HG03442 (cell line): ENCODE results near the gene SGPP2.
A peak's percentile ranks its signal among the peaks of the same experiment; 100 is the strongest.
"Not testable (repeated sequence)": the region's sequence is repeated elsewhere in the genome, so short reads cannot be mapped to it uniquely, and the experiment has no call there.

Experiments used
- ATAC-seq: cut with Tn5 transposase; IDR thresholded peaks from one replicate; pipeline ENCODE4 v1.9.1; 2021; ENCODE audit warnings: mild to moderate bottlenecking, moderate library complexity; ENCODE audit not compliant: unreplicated experiment

SGPP2 gene

DNA sequence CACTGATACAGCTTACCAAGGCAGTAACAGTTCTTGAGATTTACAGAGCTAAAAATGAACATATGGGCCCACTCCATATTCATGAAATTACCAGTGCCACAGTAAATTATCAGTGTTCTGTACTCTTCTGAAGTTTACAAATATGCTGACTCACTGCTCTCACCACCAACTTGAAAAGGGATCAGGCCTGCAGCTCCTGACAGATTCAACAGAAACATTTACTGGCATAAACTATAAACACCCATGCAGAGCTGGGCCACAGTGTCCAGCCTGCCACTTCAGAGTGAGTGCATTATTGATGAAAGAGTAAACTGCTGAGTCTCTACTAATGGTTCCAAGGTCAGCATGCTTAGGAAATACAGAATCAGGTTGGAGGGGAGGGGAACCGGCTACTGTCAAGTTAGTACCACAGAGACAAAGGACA lies 148.4 kb downstream of the SGPP2 start:
- ATAC-seq: no peak

DNA sequence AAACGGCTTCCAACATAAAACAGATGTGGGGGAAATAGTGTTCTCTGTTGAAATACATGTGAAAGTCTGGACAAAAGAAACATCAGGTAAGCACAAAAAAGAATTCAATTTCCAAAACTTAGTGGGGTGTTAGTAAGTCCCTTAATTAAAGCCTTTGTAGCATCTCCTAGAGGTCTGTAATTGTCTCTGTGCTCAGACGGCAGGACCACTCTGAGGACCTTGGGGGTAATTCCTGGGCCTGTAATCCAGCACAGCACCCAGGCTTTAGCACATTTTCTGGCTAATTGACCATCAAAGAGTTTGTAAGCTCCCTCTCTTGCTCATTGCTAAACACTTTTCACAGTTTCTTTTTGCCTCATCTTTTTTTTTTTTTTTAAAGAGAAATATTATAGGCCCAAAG lies 151.3 kb downstream of the SGPP2 start:
- no peak for ATAC-seq

DNA sequence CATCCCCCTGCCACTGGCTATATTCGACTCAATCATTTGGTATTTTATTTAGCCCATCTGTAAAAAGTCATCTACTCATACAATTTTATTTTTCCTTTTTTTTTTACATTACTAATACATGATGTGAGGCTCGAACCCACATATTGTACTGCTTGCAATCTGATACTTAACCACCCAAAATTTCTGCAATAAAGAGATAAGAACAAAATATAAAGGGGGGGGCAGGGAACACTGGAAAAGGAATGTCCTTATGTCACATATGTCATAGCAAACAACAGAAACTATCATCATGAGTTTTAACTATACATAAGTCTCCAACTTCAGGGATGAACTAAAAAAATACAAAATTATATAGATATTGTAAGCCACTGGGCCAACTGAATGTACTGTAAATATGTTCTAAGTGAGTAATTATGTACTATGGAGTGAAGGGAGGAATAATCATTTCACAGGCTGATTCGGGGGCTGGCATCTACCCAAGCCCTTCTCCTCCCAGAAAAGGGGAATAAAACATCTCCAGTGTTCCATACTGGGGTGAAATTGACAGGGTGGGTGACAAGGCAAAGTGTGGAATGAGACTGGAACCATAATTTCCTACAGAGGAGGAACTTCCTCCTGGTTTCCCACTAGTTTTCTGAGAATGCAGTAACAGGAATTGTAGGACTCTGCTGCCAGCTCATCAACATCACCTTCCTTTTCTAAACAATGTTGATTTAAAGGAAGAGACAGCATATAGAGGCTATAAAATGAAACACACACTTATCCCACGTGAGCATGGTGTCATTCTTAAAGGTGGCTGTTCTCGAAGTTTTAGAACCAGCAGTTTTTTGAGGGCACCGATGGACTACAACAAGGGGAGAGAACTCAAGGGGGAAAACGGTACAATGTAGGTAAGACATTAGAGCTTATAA lies 152.1 kb downstream of the SGPP2 start:
- ATAC-seq: no peak

DNA sequence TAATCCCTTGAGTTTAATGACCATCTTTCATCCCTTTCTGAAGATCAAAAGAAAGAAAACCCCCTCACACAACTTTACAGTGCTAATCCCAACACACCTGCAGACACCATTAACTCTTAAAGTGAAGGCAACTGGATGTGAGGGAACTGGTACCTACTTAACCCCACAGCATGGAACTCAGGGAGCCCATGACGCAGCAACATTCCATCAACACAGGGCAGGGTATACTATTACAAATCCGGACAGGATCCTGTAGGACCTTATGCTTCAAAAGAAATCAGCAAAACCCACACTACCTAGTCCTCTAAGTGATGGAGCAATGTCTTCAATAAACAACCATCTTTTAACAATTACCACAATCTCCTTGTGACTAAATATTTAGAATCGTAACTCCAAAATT lies 153.0 kb downstream of the SGPP2 start:
- no peak for ATAC-seq

DNA sequence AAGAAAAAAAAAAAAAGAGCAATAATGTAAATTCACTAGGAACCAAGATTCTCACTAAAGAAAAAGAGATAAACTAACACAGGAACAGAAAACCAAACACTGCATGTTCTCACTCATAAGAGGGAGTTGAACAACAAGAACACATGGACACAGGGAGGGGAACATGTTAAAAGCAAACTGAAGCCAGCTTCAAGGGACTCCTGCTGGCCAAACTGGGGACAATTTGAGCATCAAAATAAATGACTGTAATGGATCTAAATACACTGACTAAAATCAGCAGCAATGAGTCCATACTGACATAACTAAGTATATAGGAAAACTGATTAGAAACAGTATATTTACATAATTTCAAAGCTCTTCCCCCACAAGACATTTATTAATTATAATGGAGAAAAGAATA lies 158.6 kb downstream of the SGPP2 start:
- peak; percentile 47 for ATAC-seq

DNA sequence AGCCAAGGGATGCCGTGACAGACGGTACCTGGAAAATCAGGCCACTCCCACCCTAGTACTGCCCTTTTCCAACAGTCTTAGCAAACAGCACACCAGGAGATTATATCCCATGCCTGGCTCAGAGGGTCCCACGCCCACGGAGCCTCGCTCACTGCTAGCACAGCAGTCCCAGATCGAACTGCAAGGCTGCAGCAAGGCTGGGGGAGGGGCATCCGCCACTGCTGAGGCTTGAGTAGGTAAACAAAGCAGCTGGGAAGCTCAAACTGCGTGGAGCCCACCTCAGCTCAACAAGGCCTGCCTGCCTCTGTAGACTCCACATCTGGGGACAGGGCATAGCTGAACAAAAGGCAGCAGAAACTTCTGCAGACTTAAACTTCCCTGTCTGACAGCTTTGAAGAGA lies 160.2 kb downstream of the SGPP2 start:
- not testable (repeated sequence) for ATAC-seq

DNA sequence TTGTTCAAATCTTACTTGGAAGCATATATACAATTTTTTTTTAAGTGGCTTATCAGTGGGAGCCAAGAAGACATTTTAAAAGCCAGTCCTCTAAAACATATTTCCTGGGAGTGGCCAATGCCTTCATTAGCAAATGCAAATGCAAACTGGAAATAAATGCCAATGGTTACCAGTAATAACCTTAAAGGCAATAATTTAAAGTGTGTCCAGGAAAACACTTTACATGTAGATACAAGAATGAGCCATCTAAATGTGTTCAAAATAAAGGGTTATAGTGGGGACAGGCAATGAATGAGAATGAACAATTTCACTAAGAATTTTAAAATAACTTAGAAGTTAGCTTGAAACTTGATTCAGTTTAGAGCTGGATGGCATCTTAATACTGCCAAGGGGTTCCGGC lies 167.3 kb downstream of the SGPP2 start:
- no peak for ATAC-seq

DNA sequence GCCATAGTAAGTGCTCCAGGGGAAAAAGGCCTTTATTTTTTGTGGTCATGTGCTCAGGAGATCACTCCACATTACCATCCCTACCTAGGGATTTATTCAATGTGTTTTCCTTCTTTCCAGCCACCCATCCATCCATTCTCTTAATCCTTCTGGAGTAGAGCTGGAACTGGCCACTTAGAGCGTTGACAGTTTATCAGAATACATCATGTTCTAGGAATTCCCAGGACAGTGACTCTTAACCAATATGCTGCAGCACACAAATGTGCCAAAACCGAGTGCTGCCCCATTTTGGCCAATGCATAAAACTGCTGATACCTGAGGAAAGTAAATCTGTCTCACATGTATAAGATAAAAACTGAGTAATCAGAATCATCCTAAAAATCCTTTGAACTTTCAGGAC lies 167.8 kb downstream of the SGPP2 start:
- no peak for ATAC-seq

DNA sequence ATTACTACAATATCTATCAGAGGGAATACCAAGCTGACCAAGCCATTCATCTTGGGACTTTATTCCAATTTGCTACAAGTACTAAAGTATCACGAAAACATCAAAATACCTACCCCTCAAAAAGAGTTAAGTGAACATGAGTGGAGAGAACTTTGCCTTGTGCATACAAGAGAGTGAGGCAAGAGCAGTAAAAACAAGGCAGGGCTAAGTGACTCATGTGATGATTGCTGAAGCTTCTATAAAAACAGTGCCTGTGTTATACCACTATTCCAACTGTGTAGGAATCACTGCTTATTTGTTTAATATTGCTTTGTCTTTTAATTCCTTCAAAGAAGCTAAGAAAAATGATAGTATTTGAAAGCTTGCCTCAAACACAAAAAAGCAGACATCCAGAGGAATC lies 170.3 kb downstream of the SGPP2 start:
- ATAC-seq: no peak

DNA sequence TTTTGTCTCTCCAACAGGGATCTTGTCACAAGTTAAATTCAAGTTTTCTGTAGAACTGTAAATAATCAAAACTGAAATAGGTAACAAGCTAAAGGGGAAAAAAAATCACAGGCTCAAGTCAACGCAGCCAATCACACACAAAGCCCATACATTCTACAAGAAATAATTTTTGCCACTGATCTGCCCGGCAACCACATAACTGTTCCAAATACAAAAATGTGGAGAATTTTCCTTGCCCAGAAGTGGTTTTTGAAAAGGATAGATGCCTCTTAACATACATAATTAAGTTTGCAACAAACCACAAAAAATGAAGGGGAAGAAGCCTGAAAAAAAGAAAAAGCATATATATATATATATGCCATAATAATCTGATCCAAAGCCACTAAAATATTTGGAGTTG lies 171.2 kb downstream of the SGPP2 start:
- ATAC-seq: no peak

DNA sequence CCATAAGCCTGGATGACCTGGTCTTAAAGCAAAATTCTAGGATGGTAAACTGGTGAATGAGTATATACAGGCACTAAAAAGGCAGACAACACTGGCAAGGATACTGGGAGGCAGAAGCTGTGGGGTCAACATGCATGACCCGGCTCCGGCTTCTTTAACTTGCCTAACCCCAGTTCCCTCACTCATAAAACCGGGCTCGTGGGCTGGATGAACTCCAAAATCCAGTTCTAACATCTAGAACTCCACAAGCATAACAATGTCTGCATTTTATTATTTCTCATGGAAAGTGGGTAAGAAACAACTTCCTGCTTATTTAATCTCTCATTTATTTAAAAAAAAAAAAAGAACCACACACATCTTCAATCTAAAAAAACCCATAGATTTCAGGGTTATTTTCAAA lies 174.3 kb downstream of the SGPP2 start:
- no peak for ATAC-seq

DNA sequence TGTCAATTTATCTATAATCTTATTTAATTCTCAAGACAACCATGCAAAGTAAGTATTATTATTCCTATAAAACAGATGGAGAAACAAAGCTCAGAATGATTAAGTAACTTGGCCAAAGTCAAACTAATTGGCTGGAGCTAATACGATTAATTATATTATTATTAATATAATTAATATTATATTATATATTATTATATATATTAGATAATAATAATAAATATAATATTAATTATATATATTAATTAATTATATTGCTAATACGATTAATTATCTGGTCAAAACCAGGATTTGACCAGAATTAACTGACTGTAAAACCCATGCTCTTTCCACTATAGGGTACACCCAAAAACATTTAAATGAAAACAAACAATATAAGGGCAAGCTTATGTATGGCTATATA lies 179.2 kb downstream of the SGPP2 start:
- ATAC-seq: no peak

DNA sequence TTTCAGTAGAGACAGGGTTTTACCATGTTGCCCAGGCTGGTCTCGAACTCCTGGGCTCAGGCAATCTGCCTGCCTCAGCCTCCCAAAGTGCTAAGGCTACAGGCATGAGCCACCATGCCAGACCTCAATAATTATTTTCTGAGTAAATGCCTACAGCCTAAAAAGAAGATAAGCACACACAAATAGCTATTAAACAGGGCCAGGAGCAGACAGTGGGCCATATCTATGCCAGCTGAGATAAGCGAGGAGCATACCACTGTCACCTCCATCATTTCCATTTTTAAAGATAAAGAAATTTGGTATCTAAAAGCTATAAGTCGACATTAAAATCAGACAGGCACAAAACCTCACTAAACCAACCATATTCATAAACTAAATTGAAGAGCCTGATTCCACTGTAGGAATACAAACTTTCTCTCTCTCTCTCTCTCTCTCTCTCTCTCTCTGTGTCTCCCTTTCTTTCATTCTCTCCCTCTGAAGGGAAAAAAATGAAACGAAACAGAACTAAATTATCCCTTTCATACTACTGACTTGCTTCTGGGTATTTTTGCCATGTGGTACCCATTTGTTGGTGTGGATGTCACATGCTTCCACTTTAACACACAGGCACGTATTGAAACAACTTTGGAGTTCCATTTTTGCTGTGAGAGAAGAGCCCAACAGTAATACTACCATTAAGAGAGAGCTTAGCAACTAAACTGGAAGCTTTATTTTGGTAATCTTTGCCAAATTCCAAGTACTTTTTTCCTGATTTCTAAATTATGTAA lies 180.6 kb downstream of the SGPP2 start:
- no peak for ATAC-seq

DNA sequence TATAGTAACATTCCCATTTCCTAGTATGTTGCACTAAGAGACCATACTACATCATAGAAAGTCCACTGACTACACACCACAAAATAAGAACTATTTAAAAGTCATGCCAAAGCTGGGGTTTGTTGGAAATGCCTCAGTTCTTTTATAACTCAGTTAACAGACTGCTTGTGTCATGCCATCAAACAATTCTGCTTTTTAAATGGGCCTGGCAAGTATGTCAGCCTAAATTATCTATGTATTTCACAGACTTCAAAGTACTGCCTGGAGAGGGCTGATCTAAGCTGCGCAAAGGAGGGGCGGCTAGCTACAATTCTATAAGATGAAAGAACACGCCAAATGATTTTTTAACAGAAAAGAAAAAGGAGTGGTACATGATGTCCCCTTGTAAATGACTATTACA lies 182.0 kb downstream of the SGPP2 start:
- no peak for ATAC-seq

DNA sequence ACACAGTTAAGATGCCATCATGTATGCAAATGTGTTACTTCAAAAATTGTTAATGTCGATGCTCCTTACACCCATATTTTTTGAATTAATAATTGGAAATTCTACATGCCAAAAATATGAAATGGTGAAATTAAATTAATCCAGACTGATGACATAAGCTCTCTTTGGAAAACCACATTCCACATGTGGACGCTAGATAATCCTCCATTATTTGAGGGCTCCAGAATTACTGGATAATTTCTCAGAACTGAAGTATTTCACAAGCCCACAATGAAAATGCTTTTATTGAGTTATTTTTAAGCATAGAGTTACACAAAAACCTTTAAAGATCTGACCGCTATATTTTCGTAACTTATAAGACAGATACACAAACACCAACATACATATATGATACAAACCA lies 183.7 kb downstream of the SGPP2 start:
- no peak for ATAC-seq

DNA sequence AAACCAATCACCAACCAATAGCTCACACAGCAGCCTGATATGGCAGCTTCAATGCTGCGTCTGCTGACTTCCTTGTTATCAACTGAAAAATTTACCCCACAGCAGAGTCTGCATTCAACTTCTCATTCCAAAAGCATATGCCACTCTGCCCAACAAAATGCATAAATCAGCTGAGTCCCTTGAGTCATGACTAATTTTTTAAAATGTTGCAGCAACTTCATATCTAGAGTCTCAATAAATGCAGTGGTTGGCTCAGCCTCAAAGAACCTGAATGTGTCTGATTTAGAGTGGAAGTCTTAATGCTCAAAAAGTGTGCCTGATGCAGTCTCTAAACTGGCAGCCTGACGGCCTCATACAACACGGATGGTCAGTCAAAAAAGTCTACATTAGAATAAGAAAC lies 185.0 kb downstream of the SGPP2 start:
- no peak for ATAC-seq
